Measurements from ENCODE around the gene GLI3.

GLI3 gene

DNA sequence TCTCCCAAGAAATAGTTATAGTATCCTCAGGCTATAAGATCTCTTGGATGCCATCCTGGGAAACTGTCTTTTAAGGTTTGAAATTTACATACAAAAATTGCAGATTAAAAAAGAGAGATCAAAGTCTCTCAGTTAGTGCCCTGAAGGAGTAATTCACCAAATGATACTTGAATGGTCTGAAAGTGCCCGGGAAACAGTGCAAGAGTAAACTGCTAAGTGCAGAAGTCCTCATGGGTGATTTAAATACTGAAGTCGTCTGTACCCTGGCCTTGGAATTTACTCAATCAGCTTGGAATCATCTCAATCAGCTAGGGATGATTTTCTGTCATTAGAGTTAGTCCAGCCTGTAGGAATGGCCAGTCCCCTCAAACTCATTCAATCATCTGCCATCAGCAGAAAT is 155.3 kb downstream of the GLI3 start:
- DNase-seq (ENCODE audit: low spot score) = no peak

- DNase-seq (ENCODE audit: low spot score) = no peak
Observed at GRCh38 chr7:42080841-42081586, 156.0 kb downstream of the GLI3 start.

DNA sequence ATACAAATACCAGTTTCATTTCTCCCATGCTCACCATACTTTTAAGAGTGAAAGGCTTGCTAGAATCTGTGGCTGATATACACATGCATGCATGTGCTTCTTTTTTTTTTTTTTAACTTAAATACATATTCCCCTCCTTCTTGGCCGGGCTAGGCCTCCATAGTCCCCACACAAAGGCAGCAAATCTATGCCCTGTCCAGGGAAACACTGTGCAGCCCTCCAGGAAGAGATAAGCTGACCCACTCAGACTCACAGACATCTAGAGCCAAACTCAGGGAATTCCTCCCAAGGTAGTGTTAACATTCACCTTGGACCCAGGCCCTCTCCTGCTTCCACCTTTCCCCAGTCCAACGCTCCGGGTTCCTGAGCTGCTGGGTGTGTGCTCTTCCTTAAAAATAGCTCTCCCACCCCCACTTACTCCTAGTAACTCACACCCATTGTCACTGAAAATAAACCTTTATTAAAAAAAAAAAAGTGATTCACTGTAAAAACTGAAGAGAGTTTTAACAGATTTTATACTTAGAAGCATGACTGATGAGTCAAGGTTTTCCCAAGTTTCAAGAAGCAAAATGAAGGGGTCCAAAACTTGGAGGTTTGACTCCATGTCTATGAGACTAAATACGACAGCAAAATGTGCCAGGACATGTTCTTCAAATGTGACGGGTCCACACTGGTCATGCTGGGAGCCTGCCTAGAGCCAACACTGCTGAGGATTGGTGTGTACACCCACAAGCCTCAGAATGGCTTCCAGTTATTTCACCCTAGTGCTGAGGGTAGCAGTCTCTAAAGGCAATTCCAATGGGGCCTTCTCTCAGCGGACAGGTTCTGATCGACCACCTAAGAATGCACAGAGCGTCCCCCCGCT is 159.5 kb downstream of the GLI3 start:
- DNase-seq (ENCODE audit: low spot score) = no peak

DNA sequence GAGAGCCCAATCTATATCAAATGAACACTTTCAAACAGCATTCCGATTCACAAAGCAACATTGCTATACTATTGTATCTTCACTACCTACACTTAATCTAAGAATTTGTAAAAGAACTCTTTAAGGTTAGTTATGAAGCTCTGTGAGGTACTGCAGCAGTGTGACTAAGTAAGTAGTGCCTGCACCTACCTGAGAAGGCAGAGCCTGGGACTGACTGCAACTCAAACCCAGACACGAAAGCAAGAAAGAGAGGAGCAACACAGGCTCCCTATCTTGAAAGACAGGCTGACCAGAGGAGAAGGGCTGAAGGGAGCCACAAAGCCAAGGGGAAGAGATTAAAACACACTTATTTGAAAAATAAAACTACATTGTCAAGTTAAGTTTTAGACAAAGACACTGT is 160.1 kb downstream of the GLI3 start:
- no peak for DNase-seq (ENCODE audit: low spot score)

- DNase-seq (ENCODE audit: low spot score) = no peak
Observed at GRCh38 chr7:42075418-42075817, 161.6 kb downstream of the GLI3 start.

GRCh38 chr7:42074076-42074475 is 162.9 kb downstream of the GLI3 start:
- no peak for DNase-seq (ENCODE audit: low spot score)

GRCh38 chr7:42071372-42072261 is 165.4 kb downstream of the GLI3 start:
- DNase-seq (ENCODE audit: low spot score) = peak; percentile 29

DNA sequence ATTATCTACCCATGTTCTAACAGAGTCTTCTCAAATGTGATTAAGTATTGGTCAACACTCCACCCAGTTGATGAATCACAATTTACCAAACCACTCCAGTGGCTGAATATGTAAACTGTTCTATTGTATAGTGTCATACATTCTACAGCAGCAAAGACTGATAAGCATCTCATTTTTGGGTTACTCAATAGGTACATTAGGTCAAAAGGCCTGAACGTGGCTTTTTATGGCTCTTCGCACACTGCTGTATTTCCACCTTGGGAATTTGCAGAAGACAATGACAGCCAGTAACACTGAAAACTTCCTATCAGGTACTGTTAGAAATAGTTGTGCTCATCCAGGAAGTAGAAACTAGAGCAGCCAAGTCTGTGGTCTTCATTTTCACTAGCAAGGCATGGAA is 166.9 kb downstream of the GLI3 start:
- no peak for DNase-seq (ENCODE audit: low spot score)

DNA sequence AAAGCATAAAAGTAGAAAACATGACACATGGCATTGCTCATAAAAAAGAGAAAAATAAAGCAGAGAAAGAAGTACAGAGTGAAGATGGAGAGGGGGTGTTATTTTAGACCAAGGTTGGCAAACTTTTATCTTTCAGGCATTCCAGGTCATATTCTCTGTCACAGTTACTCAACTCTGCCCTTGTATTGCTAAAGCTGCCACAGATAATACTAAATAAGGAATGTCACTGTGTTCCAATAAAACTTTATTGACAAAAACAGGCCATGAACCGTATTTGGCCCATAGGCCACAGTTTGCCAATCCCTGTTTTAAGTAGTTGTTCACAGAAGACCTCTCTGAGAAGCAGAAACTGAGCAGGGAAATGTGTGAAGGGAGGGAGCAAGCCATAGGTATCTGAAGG is 167.4 kb downstream of the GLI3 start:
- no peak for DNase-seq (ENCODE audit: low spot score)

- DNase-seq (ENCODE audit: low spot score) = no peak
Observed at GRCh38 chr7:42068554-42069280, 168.3 kb downstream of the GLI3 start.

DNA sequence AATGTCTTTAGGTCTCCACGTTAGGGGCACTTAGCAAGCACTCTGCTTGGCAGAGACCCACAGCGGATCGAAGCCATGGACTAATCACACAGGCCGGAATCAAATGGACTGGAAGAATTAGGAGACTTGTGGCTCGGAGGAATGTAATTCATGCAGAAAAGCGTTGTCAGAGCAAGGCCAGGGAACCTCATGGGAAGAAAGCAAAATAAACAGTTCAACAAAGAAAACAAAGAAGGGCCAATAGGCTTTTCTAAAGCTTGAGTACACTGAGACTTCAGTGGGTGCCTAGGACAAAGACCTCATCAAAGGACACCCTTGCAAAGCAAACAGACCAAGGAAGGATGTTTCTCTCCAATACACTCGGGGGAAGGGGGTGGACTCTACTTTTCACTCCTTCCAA is 171.1 kb downstream of the GLI3 start:
- no peak for DNase-seq (ENCODE audit: low spot score)

DNA sequence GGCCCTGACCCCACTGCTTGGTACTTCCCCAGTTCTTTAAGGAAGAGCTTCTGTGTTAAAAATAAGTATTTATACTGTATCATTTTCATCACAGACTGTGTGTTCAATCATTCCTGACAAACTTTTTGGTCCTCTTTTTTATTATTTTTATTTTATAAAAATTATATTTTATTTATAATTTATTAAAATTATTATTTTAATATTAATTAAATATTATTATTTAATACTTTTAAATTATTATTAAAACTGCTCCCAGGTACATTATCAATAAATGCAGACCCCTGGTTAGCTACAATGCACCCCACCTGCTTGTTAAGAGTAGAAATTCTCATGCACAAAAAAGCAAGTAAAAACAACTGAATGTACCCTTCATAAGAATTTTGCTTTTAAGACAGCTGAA is 172.0 kb downstream of the GLI3 start:
- no peak for DNase-seq (ENCODE audit: low spot score)

- no peak for DNase-seq (ENCODE audit: low spot score)
Observed at GRCh38 chr7:42064534-42064933, 172.5 kb downstream of the GLI3 start.

GRCh38 chr7:42059275-42059674 is 177.7 kb downstream of the GLI3 start:
- no peak for DNase-seq (ENCODE audit: low spot score)

DNA sequence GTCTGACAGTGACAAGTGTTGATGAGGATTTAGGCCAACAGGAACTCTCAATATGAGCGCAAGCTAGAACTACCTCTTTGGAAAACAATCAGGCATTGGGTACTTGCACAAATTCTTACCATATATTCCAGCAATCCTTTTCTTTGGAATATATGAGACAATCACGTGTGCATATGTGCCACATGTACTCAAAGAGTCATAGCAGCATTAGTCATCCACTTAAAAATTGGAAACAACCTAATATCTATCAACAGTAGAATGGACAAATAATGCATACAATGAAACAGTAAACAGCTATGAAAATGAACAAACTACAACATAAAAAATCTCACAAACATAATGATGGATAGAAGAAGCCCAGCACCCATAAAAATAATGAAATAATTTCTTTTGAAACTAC is 179.7 kb downstream of the GLI3 start:
- DNase-seq (ENCODE audit: low spot score) = no peak

- no peak for DNase-seq (ENCODE audit: low spot score)
Observed at GRCh38 chr7:42055171-42055570, 181.8 kb downstream of the GLI3 start.

- DNase-seq (ENCODE audit: low spot score) = no peak
Observed at GRCh38 chr7:42053834-42054233, 183.2 kb downstream of the GLI3 start.

DNA sequence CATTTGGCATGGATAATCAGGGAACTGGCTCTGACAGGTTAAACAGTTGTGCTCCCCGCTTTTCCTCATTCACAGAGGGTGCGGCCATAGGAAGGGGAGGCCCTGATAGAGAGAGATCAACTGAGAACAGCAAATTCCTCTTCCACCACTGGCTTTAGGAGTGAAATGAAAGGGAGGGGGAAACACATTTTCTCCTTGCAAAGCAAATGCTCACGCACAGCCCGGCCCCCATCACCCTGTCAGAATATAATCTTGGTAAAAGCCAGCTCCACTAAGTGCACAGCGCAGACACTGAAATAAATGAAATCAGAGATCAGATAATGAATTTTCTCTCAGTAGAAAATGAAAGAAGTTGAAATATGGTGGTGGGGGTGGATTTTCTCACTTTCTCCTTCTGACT is 187.2 kb downstream of the GLI3 start:
- DNase-seq (ENCODE audit: low spot score) = no peak

GRCh38 chr7:42046483-42046882 is 190.5 kb downstream of the GLI3 start:
- DNase-seq (ENCODE audit: low spot score) = no peak

DNA sequence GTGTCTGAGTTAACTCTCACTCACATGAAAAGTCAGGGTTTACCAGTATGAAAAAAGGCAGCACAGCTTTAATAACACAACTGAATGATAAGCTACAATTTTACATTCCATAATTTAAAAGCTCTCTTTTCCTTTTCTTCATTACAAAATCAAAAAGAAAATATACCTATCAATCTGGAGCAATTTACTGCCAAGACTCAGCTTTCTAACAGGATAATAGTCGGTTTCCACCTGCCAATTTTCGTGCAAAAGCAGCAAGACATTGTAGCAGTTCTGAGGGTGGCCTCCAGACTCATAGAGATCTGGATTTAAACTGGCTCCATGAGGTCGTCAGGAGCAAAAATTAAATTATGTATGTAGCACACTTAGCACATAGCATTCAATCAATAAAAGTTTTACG is 191.0 kb downstream of the GLI3 start:
- no peak for DNase-seq (ENCODE audit: low spot score)

DNA sequence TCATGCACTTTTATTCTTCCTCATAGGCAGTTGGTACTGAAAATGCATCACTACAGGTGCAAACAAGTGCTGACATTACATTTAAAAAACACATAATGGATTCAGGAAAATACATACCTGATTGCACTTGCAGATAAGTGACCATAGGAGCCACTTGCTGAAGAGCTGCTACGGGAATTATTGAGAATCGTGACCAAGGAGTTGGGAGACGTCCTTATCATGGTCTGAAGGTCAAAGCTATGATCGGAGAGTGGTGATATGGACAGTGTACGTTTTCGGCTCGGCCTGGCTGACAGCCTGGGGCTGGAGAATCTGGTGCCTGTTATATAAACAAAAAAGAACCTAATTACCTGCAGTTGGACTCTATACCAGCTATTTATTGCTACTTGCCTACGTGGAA is 197.1 kb downstream of the GLI3 start:
- DNase-seq (ENCODE audit: low spot score) = no peak

GRCh38 chr7:42035210-42035609 is 201.8 kb downstream of the GLI3 start:
- DNase-seq (ENCODE audit: low spot score) = peak; percentile 0

Measured in RKO (cell line).